Mesenchymal stem cell (in vitro differentiated cells and primary cell): Measurements from ENCODE around the gene THAP6.

Experiments
- DNase-seq: peaks from one replicate; pipeline ENCODE4 v3.0.0-alpha.2; 2013
- H2AFZ ChIP-seq: one replicate; pipeline ENCODE4 v1.6.1; 2013; ENCODE audit warnings: low read depth, mild to moderate bottlenecking, control low read depth, inconsistent platforms, low read length, moderate library complexity
- H2AK5ac ChIP-seq: 2 replicates; pipeline ENCODE4 v1.6.1; 2013; ENCODE audit warnings: low read length, moderate library complexity, mild to moderate bottlenecking, inconsistent platforms; ENCODE audit not compliant: severe bottlenecking
- H2BK120ac ChIP-seq: one replicate; pipeline ENCODE4 v1.6.1; 2013; ENCODE audit warnings: low read depth, mild to moderate bottlenecking, inconsistent platforms, low read length, moderate library complexity
- H2BK12ac ChIP-seq, 2 experiments: one replicate each; pipeline ENCODE4 v1.6.1; 2013; ENCODE audit warnings: inconsistent platforms in 2 of 2, low read length in 2 of 2, mild to moderate bottlenecking in 2 of 2, moderate library complexity in 2 of 2, control low read depth in 1 of 2
- H2BK15ac ChIP-seq: one replicate; pipeline ENCODE4 v1.6.1; 2013; ENCODE audit warnings: mild to moderate bottlenecking, low read depth, inconsistent platforms; ENCODE audit not compliant: poor library complexity, severe bottlenecking
- H2BK5ac ChIP-seq: 2 replicates; pipeline ENCODE4 v1.6.1; 2013; ENCODE audit warnings: low read depth, mild to moderate bottlenecking, low read length, control low read depth, inconsistent platforms; ENCODE audit not compliant: poor library complexity, severe bottlenecking
- H3K14ac ChIP-seq, 2 experiments: one replicate each; pipeline ENCODE4 v1.6.1; 2013; ENCODE audit warnings: inconsistent platforms in 2 of 2, low read length in 2 of 2, control low read depth in 1 of 2, mild to moderate bottlenecking in 1 of 2, moderate library complexity in 1 of 2
- H3K18ac ChIP-seq, 2 experiments: one replicate each; pipeline ENCODE4 v1.6.1; 2013; ENCODE audit warnings: inconsistent platforms in 2 of 2, low read length in 2 of 2, control low read depth in 1 of 2, low read depth in 1 of 2, mild to moderate bottlenecking in 1 of 2
- H3K23ac ChIP-seq, 2 experiments: one replicate each; pipeline ENCODE4 v1.6.1; 2013; ENCODE audit warnings: inconsistent platforms in 2 of 2, low read length in 2 of 2, mild to moderate bottlenecking in 2 of 2, moderate library complexity in 2 of 2, control low read depth in 1 of 2
- H3K27ac ChIP-seq: 2 replicates; pipeline ENCODE4 v1.5.1; 2013; ENCODE audit warnings: mild to moderate bottlenecking, moderate library complexity, low read length, control low read depth, inconsistent platforms; ENCODE audit not compliant: poor library complexity, severe bottlenecking
- H3K27me3 ChIP-seq, 2 experiments: 2 replicates each; pipeline versions ENCODE4 v1.6.1 to v1.7.0; 2013; ENCODE audit warnings: low read length in 2 of 2, mild to moderate bottlenecking in 2 of 2, moderate library complexity in 2 of 2, control low read depth in 1 of 2, inconsistent platforms in 1 of 2; ENCODE audit not compliant: control insufficient read depth in 1 of 2, insufficient read depth in 1 of 2
- H3K36me3 ChIP-seq, 2 experiments: 2 replicates each; pipeline versions ENCODE4 v1.6.1 to v1.7.0; 2013; ENCODE audit warnings: low read length in 2 of 2, control low read depth in 1 of 2, inconsistent platforms in 1 of 2, low read depth in 1 of 2, mild to moderate bottlenecking in 1 of 2; ENCODE audit not compliant: insufficient read depth in 2 of 2, control insufficient read depth in 1 of 2
- H3K4ac ChIP-seq, 2 experiments: one replicate each; pipeline ENCODE4 v1.6.1; 2013; ENCODE audit warnings: inconsistent platforms in 2 of 2, low read length in 2 of 2, mild to moderate bottlenecking in 2 of 2, moderate library complexity in 2 of 2, control low read depth in 1 of 2, low read depth in 1 of 2
- H3K4me1 ChIP-seq: 2 replicates; pipeline ENCODE4 v1.6.1; 2013; ENCODE audit warnings: low read depth, low read length, control low read depth; ENCODE audit not compliant: control insufficient read depth, insufficient read depth
- H3K4me2 ChIP-seq: 2 replicates; pipeline ENCODE4 v1.6.1; 2013; ENCODE audit warnings: low read length, mild to moderate bottlenecking, inconsistent platforms; ENCODE audit not compliant: poor library complexity, severe bottlenecking
- H3K4me3 ChIP-seq, 2 experiments: 2 replicates each; pipeline versions ENCODE4 v1.5.1 to v1.7.0; 2013; ENCODE audit warnings: low read length in 2 of 2, mild to moderate bottlenecking in 2 of 2, control low read depth in 1 of 2, low read depth in 1 of 2; ENCODE audit not compliant: insufficient read depth in 1 of 2
- H3K79me1 ChIP-seq: replicated peaks from 2 replicates; pipeline ENCODE4 v1.6.1; 2013; ENCODE audit warnings: mild to moderate bottlenecking, control low read depth, low read length, inconsistent platforms; ENCODE audit not compliant: poor library complexity, severe bottlenecking
- H3K9ac ChIP-seq: 2 replicates; pipeline ENCODE4 v1.7.0; 2013; ENCODE audit warnings: mild to moderate bottlenecking, low read length, moderate library complexity
- H3K9me3 ChIP-seq: 2 replicates; pipeline ENCODE4 v1.7.0; 2013; ENCODE audit warnings: mild to moderate bottlenecking, low read length; ENCODE audit not compliant: control insufficient read depth
- H4K8ac ChIP-seq: one replicate; pipeline ENCODE4 v1.6.1; 2013; ENCODE audit warnings: inconsistent platforms, mild to moderate bottlenecking, low read length, moderate library complexity
- H4K91ac ChIP-seq: one replicate; pipeline ENCODE4 v1.6.1; 2013; ENCODE audit warnings: mild to moderate bottlenecking, low read length, inconsistent platforms
- WGBS: methylation state at CpG from one replicate; pipeline ENCODE4 v1.1.7; 2013; ENCODE audit warnings: mixed read lengths; 5-methylcytosine and 5-hydroxymethylcytosine counted together

Gene THAP6

GRCh38 chr4:75545526-75545925 lies 31.3 kb downstream of the THAP6 start:
- Histone ChIP-seq H2BK5ac (no peak overlapping the region), H3K14ac (no peak overlapping the region), H2BK15ac (no peak overlapping the region), H3K79me1 (no peaks in the 10 kb centered on the region), H3K4me3 (no peak overlapping the region), H3K4me2 (no peak overlapping the region), H4K91ac (no peak overlapping the region), H3K36me3 (peaks cover 0 to 8% of the 10 kb centered on the region in 2 experiments), H3K4ac (no peak overlapping the region), H3K18ac (no peak overlapping the region), H2AFZ (no peak overlapping the region), H2BK12ac (peak overlapping the region in 1 of 2 experiments; percentile 7), H3K9me3 (no peaks in the 10 kb centered on the region), H3K27me3 (no peaks in the 10 kb centered on the region), H3K4me1 (peaks cover 10% of the 10 kb centered on the region), H4K8ac (no peak overlapping the region), H3K9ac (no peak overlapping the region), H2BK120ac (no peak overlapping the region), H2AK5ac (peak overlapping the region; percentile 21), H3K27ac (no peak overlapping the region), H3K23ac (no peak overlapping the region)
- WGBS, result 88% methylated on average over 5 of the region's 5 CpGs
- DNase-seq, result no peak

GRCh38 chr4:75547647-75548387 lies 33.5 kb downstream of the THAP6 start:
- WGBS, result 84% methylated on average over 15 of the region's 15 CpGs
- H3K4me3 ChIP-seq, result no peak overlapping the region

GRCh38 chr4:75549019-75549418 lies 34.7 kb downstream of the THAP6 start:
- Histone ChIP-seq H3K27me3 (no peaks in the 10 kb centered on the region), H3K4ac (no peak overlapping the region), H2BK12ac (no peak overlapping the region), H2AK5ac (no peak overlapping the region), H3K14ac (no peak overlapping the region), H2BK120ac (no peak overlapping the region), H3K36me3 (peaks cover 0 to 8% of the 10 kb centered on the region in 2 experiments), H3K4me2 (no peak overlapping the region), H3K18ac (no peak overlapping the region), H3K79me1 (no peaks in the 10 kb centered on the region), H4K8ac (no peak overlapping the region), H2BK5ac (no peak overlapping the region), H3K23ac (no peak overlapping the region), H4K91ac (no peak overlapping the region), H3K9ac (no peak overlapping the region), H2AFZ (no peak overlapping the region), H3K4me3 (no peak overlapping the region), H3K27ac (no peak overlapping the region), H3K4me1 (peaks cover 10% of the 10 kb centered on the region), H2BK15ac (no peak overlapping the region), H3K9me3 (no peaks in the 10 kb centered on the region)
- WGBS, result 98% methylated on average over 2 of the region's 2 CpGs
- no peak for DNase-seq

More at GRCh38 chr4:75547647-75548387, 33.5 kb downstream of the THAP6 start:
- H4K8ac ChIP-seq, result no peak overlapping the region
- no peak overlapping the region for H2AFZ ChIP-seq
- H3K4me2 ChIP-seq, result no peak overlapping the region
- H3K4ac ChIP-seq, result no peak overlapping the region
- H3K18ac ChIP-seq, result no peak overlapping the region
- H3K27me3 ChIP-seq, result no peaks in the 10 kb centered on the region
- H3K14ac ChIP-seq, result no peak overlapping the region
- no peak overlapping the region for H2BK15ac ChIP-seq
- no peaks in the 10 kb centered on the region for H3K9me3 ChIP-seq
- H2BK5ac ChIP-seq, result no peak overlapping the region
- H3K79me1 ChIP-seq, result no peaks in the 10 kb centered on the region
- H3K9ac ChIP-seq, result no peak overlapping the region
- no peak overlapping the region for H3K23ac ChIP-seq
- peaks cover 10% of the 10 kb centered on the region for H3K4me1 ChIP-seq
- no peak overlapping the region for H2BK12ac ChIP-seq
- no peak overlapping the region for H2AK5ac ChIP-seq
- no peak overlapping the region for H4K91ac ChIP-seq
- peaks cover 0 to 8% of the 10 kb centered on the region in 2 experiments for H3K36me3 ChIP-seq
- no peak overlapping the region for H2BK120ac ChIP-seq
- H3K27ac ChIP-seq, result no peak overlapping the region
- DNase-seq, result peak; percentile 13

GRCh38 chr4:75552452-75552851 lies 38.2 kb downstream of the THAP6 start:
- H4K91ac ChIP-seq, result no peak overlapping the region
- no peak overlapping the region for H3K4me2 ChIP-seq
- no peak overlapping the region for H3K27ac ChIP-seq
- no peak overlapping the region for H3K4ac ChIP-seq
- no peak overlapping the region for H2BK120ac ChIP-seq
- H3K27me3 ChIP-seq, result peaks cover 0 to 12% of the 10 kb centered on the region in 2 experiments
- no peak overlapping the region for H2BK12ac ChIP-seq
- no peak overlapping the region for H2BK15ac ChIP-seq
- no peak overlapping the region for H2BK5ac ChIP-seq
- no peak overlapping the region for H3K9ac ChIP-seq
- H3K9me3 ChIP-seq, result no peaks in the 10 kb centered on the region
- no peak overlapping the region for H3K23ac ChIP-seq
- no peak overlapping the region for H3K18ac ChIP-seq
- no peak overlapping the region for H2AFZ ChIP-seq
- no peak overlapping the region for H3K14ac ChIP-seq
- no peaks in the 10 kb centered on the region for H3K36me3 ChIP-seq
- H3K4me3 ChIP-seq, result no peak overlapping the region
- H2AK5ac ChIP-seq, result no peak overlapping the region
- H4K8ac ChIP-seq, result no peak overlapping the region
- DNase-seq, result peak; percentile 25
- peaks cover 9% of the 10 kb centered on the region for H3K4me1 ChIP-seq
- no peaks in the 10 kb centered on the region for H3K79me1 ChIP-seq
